ENCODE data around the gene PLCL2.
"Not testable (repeated sequence)": the region's sequence is repeated elsewhere in the genome, so short reads cannot be mapped to it uniquely, and the experiment has no call there.

The PLCL2 gene

DNA sequence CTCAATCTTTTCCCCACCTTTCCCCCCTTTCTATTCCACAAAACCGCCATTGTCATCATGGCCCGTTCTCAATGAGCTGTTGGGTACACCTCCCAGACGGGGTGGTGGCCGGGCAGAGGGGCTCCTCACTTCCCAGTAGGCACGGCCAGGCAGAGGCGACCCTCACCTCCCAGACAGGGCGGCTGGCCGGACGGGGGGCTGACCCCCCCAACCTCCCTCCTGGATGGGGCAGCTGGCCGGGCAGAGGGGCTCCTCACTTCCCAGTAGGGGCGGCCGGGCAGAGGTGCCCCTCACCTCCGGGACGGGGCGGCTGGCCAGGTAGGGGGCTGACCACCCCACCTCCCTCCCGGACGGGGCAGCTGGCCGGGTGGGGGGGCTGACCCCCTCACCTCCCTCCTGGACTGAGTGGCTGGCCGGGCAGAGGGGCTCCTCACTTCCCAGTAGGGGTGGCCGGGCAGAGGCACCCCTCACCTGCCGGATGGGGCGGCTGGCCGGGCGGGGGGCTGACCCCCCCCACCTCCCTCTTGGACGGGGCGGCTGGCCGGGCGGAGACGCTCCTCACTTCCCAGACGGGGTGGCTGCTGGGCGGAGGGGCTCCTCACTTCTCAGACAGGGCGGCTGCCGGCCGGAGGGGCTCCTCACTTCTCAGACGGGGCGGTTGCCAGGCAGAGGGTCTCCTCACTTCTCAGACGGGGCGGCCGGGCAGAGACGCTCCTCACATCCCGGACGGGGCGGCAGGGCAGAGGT is 95.2 kb downstream of the PLCL2 start:
- DNase-seq = not testable (repeated sequence)

DNA sequence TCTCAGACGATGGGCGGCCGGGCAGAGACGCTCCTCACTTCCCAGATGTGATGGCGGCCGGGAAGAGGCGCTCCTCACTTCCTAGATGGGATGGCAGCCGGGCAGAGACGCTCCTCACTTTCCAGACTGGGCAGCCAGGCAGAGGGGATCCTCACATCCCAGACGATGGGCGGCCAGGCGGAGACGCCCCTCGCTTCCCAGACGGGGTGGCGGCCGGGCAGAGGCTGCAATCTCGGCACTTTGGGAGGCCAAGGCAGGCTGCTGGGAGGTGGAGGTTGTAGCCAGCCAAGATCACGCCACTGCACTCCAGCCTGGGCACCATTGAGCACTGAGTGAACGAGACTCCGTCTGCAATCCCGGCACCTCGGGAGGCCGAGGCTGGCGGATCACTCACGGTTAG is 95.8 kb downstream of the PLCL2 start:
- not testable (repeated sequence) for DNase-seq

DNA sequence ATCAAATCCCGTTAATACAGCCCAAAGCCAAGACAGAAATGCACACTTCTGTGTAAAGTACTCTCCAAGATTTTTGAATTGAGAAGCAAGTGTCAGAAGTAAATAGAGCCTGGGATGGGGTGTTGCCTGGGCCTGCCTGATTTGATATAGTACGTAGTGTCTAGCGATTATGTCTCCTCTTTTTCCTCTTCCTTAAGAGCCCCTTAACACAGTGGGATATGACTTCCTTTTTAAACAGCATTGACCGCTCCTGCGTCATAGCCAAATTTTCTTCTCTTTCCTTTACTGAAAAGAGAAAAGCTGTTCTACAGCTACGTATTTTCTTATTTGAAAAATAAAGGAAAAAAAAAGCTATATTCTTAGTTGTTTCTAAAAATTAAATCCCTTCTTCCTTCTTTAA is 97.7 kb downstream of the PLCL2 start:
- DNase-seq = no peak

DNA sequence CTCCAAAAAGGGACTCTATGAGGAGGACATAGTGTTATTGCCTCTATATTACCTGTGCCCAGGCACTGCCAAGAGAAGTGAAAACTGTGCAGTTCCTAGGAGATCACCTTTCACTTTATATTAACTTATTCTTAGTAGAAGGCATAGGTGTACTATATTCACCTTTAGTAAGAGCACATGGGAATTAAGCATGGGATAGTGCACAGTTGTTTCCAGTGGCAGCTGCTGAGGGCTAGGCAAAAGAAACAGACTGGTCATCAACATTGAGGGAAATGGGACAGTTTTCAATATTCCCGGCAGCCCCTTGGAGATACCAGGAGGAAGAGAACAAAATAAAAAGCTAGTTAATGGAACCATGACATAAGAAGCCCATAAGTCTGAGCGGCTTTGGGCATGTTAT is 100.9 kb downstream of the PLCL2 start:
- no peak for DNase-seq

- no peak for DNase-seq
Measured at GRCh38 chr3:16987141-16987540, 102.4 kb downstream of the PLCL2 start.

- DNase-seq = no peak
Measured at GRCh38 chr3:16990163-16990562, 105.4 kb downstream of the PLCL2 start.

DNA sequence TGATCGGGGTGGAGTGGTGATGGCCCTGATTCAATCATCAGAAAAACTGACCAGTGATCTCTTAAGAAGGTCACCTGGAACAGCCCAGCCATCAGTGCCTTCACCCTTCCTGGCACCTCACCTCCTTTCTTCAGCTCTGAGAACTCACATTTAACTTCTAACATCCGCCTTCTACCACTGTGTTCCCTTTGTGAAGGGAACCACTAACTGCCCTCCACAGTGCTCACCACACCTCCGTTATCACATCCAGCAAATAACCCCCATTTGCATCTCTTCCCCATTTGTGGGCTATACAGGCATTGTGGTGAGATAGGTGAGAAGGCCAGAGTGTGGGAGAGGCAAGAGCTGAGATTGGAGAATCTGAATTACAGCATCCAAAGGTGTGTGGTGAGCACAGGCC is 107.4 kb downstream of the PLCL2 start:
- no peak for DNase-seq

DNA sequence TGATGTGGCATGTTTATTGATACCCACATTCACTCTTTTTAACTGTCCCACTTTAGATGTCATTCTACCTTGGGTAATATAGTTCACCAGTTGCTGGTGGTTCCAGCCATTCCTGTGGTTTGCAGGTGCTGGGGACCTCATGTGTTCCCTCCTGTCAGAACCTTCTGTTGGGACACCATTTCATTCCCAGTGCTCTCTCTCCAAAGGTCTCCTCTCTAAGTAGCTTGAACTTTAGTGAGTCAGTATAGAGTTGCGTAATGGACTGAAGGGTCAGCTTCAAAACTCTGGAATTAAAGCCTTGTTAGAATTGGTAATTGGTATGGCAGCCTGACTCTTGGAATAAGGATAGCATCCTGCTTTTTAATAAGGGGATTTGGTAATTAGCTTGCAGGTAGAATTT is 108.5 kb downstream of the PLCL2 start:
- no peak for DNase-seq

DNA sequence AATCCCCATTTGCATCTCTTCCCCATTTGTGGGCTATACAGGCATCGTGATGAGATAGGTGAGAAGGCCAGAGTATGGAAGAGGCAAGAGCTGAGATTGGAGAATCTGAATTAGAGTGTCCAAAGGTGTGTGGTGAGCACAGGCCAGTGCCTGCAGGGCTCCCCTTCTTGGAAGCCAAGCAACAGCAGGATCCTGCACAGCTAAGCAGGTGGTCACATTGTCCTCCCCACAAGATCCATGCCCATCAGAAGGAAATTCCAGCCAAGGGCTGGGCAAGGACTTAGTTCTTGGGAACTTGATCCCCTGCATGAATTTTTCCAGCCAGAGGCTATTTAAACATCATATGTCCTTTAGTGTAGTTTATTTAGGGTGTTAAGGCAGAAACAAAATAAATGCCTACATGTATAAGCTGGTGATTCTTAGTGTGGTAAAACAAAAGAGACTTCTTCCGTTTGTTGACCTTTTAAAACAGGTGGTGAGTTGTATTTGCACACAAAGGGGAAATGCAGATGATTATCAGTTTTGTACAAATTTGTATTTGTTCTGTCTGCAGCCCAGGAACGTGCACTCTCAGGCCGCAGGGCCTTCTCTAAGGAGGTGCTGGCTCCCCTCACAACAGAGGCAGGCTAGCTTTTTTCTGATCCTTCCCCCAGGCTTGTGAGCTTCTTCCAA is 110.2 kb downstream of the PLCL2 start:
- DNase-seq = no peak

GRCh38 chr3:16995601-16996000 is 110.8 kb downstream of the PLCL2 start:
- no peak for DNase-seq

DNA sequence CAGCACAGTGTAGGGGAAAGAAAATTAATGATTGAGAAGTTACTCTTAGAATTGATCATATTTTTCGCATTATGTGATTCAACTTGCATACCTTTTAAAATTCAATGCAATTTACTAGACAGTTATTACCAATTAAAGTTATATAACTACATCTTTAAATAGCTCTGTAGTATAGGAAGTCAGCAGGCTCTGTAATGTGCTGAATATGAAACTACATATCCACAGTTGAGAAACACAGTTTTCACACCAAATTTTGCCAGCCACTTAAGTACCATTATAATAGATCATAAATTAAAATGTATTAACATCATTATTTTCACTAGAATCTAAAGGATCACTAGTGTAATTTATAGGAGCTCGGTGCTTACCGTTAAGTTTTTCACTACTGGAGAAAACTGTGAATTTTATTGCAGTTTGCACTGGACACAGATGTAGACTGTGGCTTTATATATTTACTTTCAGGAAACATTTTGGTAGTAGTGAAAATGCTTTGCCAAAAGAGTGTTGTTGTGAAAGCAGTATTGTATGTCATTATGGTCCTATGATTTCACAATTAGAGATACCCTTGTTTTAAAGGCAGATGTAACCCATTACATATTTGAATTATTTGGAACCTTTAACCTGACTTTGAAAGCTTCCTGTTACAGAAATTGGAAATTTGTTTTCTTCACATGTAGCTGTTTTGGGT is 113.6 kb downstream of the PLCL2 start:
- DNase-seq = no peak

GRCh38 chr3:16999161-16999560 is 114.4 kb downstream of the PLCL2 start:
- no peak for DNase-seq

- DNase-seq = no peak
Measured at GRCh38 chr3:16999871-17000270, 115.1 kb downstream of the PLCL2 start.

DNA sequence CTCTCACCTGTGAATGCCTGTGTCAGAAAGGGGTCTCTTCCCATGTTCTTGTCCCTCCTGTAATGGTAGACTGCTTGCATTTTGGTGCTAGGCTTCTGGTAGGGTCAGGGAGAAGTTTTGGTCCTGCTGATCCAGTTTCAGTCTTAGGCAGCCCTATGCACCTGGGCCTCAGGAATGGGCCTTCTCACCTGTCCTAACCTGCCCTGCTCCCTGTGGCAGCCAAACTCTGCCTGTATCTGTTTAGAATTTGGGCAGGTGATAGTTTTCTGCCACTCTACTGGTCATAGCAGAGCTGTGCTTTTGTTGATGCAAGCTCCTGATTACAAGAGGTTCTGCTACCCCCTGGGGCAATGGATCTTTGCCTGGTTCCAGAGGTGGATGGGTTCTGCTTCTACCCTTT is 118.7 kb downstream of the PLCL2 start:
- no peak for DNase-seq

DNA sequence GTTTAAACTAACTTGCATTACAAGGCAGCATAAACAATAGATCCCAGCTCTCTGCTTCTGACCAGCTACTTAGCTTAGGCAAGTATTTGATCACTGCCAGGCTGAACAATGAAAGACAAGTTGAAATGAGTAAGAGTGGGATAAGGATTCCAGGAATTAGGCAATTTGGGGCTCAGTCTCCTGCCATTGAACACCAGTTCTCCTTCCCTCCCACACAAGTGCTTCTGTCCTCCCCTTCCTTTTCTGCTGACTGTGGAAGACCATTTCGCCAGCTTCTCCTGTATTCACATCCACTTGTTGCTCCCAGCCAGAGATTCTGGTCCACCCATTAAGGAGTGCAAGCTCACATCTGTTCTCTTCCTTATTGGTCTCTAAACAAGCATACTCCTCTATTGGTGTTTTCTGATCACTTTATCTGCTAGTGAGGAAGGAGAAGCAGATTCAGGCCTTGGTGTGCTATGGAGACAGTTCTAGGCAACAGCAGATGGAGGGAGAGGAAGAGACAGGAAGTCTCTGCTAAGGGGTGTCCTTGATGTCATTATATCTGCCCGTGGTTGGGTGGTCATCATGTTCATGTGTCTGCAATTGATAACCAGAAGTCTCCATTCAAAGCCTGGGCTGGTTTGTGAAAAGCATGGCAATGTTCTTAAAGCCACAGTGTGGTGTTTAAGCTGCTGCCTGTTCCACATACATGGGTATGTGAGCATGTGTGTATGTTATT is 121.5 kb downstream of the PLCL2 start:
- DNase-seq = no peak

DNA sequence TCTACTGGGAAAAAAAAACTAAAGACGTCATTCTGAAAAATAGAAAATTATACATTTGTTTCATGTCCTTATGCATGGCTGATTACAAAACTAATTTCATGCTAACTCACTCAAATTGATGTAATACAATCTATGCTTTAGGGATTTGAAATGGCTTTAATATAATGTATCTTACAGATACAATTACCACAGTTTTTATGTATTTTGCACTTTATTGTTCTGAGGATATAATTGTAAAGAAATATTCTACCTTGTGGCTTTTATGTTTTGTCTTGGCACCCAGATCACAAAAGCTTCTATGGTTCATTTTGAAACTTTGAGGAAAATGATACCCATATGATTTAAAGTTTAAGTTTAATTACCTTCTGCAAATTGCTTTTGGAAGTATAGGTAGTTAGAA is 122.5 kb downstream of the PLCL2 start:
- DNase-seq = no peak

DNA sequence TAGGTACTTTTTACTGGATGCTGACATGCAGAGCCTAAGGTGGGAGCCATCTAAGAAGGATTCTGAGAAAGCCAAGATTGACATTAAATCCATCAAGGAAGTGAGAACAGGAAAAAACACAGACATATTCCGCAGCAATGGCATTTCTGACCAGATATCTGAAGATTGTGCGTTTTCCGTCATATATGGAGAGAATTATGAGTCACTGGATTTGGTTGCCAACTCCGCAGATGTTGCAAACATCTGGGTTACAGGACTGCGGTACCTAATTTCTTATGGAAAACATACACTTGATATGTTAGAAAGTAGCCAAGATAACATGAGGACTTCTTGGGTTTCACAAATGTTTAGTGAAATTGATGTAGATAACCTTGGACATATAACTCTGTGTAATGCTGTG is 125.1 kb downstream of the PLCL2 start:
- DNase-seq = no peak

DNA sequence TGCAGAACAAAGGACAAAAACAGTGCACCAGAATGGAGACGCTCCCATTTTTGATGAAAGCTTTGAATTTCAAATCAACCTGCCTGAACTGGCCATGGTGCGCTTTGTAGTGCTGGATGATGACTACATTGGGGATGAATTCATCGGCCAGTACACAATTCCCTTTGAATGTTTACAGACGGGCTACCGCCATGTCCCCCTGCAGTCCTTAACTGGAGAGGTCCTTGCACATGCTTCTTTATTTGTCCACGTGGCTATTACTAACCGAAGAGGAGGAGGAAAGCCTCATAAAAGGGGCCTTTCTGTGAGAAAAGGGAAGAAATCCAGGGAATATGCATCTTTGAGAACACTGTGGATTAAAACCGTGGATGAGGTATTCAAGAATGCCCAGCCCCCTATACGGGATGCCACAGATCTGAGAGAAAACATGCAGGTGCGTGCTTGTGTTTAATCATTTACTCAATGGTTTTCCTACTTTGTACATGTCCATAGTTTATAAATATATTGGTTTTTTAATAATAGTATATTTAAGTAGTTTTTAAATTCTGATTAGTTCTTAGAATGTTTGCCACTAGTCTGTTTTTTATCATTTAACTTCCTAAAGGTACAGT is 127.1 kb downstream of the PLCL2 start:
- no peak for DNase-seq

DNA sequence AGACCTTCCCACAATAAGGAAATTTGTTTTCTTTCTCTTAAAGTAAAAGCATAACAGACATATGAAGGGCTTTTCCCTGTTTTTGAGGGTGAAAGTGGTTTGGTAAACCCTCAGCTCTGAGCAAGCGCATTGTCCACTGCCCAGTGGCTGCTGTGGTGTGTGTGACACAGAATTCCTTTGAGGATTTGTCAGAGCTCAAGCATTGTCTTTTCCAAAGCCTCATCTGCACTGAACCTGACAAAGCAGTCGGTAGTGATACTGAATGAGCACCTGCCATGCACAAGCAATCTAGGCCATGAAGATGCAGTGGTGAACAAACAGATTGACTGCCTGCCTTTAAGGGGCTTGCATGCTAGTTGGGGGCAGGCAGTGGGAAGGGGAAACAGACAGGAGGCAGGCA is 128.3 kb downstream of the PLCL2 start:
- DNase-seq = no peak

DNA sequence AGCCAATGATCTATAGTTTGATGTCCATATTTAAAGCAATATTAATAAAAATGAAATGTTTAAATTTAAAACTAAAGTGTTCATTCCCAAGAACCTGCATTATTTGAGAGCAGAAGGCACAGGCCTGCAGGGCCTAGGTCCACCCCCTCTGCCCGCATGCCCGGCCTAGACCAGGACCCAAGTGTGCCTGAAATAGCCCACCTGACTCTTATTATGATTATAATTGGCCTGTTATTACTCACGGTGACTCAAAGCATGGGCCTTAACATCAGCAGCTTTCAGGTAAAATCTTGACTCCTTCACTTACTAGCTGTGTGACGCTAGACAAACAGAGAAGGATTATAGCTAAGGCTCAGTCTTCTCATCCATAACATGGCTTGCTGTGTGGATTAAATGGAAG is 128.8 kb downstream of the PLCL2 start:
- DNase-seq = no peak

DNA sequence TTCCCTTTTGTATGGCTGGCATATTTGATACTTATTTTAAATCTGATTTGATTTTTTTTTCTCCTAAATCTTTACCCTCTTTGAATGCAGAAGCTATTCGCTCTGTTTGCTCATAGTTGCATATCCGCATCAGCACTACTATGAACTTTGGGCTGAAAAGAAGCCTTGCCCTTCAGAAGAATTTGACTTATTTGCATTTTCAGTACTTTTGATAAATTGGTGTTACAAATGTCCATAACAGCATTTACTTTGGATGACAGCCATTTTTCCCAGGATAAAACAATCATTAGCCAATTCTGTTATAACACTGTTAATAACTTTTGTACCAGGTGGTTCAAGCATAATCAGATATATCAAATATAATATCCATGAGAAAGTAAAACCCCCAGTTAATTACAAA is 129.5 kb downstream of the PLCL2 start:
- DNase-seq = no peak

GRCh38 chr3:17014709-17015108 is 130.0 kb downstream of the PLCL2 start:
- no peak for DNase-seq

DNA sequence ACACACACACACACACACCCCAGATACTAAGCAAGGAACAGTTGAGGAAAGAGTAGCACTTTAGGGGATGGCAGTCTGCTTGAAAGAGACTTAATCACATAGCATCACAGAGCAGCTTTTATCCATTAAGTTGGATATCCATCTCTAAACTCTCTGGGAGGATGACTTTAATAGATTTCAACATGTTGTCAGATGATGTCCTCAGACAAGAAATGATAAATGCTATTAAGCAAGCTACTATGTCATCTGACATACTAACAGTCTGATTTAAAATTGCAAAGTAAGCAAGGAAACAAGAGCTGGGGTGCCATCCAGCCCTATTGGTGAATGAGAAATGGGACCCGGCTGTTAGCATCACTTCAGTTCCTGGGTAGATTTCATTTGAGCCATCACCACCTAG is 136.9 kb downstream of the PLCL2 start:
- DNase-seq = no peak

Measured in NCI-H2081 treated with DMSO at 0.1 percent for 48 hours (cell line).